SK-N-DZ (cell line): ENCODE results near the gene UAP1. TPM values are rescaled to one million over a fixed set of nuclear protein-coding genes. Genes with fewer than 3 reads are reported as not detected.
A peak's percentile ranks its signal among the peaks of the same experiment; 100 is the strongest.

Experiments used
- DNase-seq: peaks from one replicate; pipeline ENCODE4 v3.0.0-alpha.2; 2015; ENCODE audit warnings: low spot score
- polyA plus RNA-seq, 2 experiments: library from polyadenylated mRNA; depleted of rRNA; stranded (reverse); fragments of >200 nt; gene quantifications; 2 replicates each; pipeline ENCODE4 v1.2.3, GENCODE V29; 2014

Gene UAP1
- 50.8 and 59.4 TPM in 2 replicates for polyA plus RNA-seq (2014; cell fraction: cytosol; rRNA removed)
- polyA plus RNA-seq (2014; cell fraction: nucleus; rRNA removed) = 35.3 and 48.6 TPM in 2 replicates

- DNase-seq = peak; percentile 30
Measured at GRCh38 chr1:162561616-162562469, at the start of gene UAP1. Gene UAP1, plus strand, starts transcription at chr1:162561722. Its CDS starts 4,347 bp downstream, at chr1:162566069.

GRCh38 chr1:162527314-162527713 is 34.2 kb upstream of the UAP1 start:
- no peak for DNase-seq

- DNase-seq = no peak
Measured at GRCh38 chr1:162530307-162530987, 31.1 kb upstream of the UAP1 start.

GRCh38 chr1:162530988-162531319 is 30.6 kb upstream of the UAP1 start:
- DNase-seq = no peak

GRCh38 chr1:162535501-162535900 is 26.0 kb upstream of the UAP1 start:
- no peak for DNase-seq

- no peak for DNase-seq
Measured at GRCh38 chr1:162536511-162536910, 25.0 kb upstream of the UAP1 start.

- no peak for DNase-seq
Measured at GRCh38 chr1:162537216-162537615, 24.3 kb upstream of the UAP1 start.

- no peak for DNase-seq
Measured at GRCh38 chr1:162538815-162539431, 22.6 kb upstream of the UAP1 start.

GRCh38 chr1:162541619-162542141 is 19.8 kb upstream of the UAP1 start:
- no peak for DNase-seq

- no peak for DNase-seq
Measured at GRCh38 chr1:162543228-162543627, 18.3 kb upstream of the UAP1 start.

- no peak for DNase-seq
Measured at GRCh38 chr1:162548170-162548569, 13.4 kb upstream of the UAP1 start.

- no peak for DNase-seq
Measured at GRCh38 chr1:162549001-162549400, 12.5 kb upstream of the UAP1 start.

GRCh38 chr1:162550925-162551324 is 10.6 kb upstream of the UAP1 start:
- no peak for DNase-seq

GRCh38 chr1:162551969-162552683 is 9.4 kb upstream of the UAP1 start:
- DNase-seq = no peak

GRCh38 chr1:162552684-162553252 is 8.8 kb upstream of the UAP1 start:
- DNase-seq = no peak

GRCh38 chr1:162554258-162554657 is 7.3 kb upstream of the UAP1 start:
- DNase-seq = no peak

GRCh38 chr1:162557536-162557935 is 4.0 kb upstream of the UAP1 start:
- DNase-seq = no peak

- no peak for DNase-seq
Measured at GRCh38 chr1:162560303-162561036, 1.1 kb upstream of the UAP1 start.

GRCh38 chr1:162561037-162561615 is 396 bp upstream of the UAP1 start:
- peak; percentile 97 for DNase-seq

- DNase-seq = peak; percentile 15
Measured at GRCh38 chr1:162562470-162562828, 927 bp downstream of the UAP1 start.
